HFFc6 (cell line): ENCODE measurements around the gene SMO. TPM values are rescaled to one million over a fixed set of nuclear protein-coding genes. Genes with fewer than 3 reads are reported as not detected.
"Not testable (repeated sequence)": the region's sequence is repeated elsewhere in the genome, so short reads cannot be mapped to it uniquely, and the experiment has no call there.

ENCODE experiments used
- DNase-seq: peaks from one replicate; pipeline ENCODE4 v3.0.0-alpha.2; 2018
- H3K27ac Mint-ChIP-seq: 2 replicates; pipeline ENCODE4 v1.8.0; 2020; ENCODE audit warnings: mild to moderate bottlenecking, mixed read lengths
- H3K27me3 Mint-ChIP-seq: 2 replicates; pipeline ENCODE4 v1.8.0; 2021; ENCODE audit warnings: mild to moderate bottlenecking, moderate library complexity, mixed read lengths; ENCODE audit not compliant: insufficient read depth
- H3K36me3 Mint-ChIP-seq: 2 replicates; pipeline ENCODE4 v1.8.0; 2021; ENCODE audit warnings: low read depth, mixed read lengths
- H3K4me1 Mint-ChIP-seq: 2 replicates; pipeline ENCODE4 v1.8.0; 2020; ENCODE audit warnings: low read depth, mixed read lengths
- H3K4me3 Mint-ChIP-seq: 2 replicates; pipeline ENCODE4 v1.8.0; 2020; ENCODE audit warnings: mild to moderate bottlenecking, moderate library complexity, mixed read lengths
- H3K9me3 Mint-ChIP-seq: 2 replicates; pipeline ENCODE4 v1.8.0; 2020; ENCODE audit warnings: mild to moderate bottlenecking, mixed read lengths
- CTCF ChIP-seq: fragments of 200-600 bp; sonication (generic); IDR thresholded peaks from 2 replicates; pipeline ENCODE4 v1.5.0; 2021; ENCODE audit warnings: antibody characterized with exemption, mild to moderate bottlenecking
- total RNA-seq, 6 experiments: library from RNA; stranded (reverse); fragmentation: NEBNext Ultra II Directional; extraction: Animal tissue kit (Norgen Biotek cat#: 25700); gene quantifications; 2 replicates in 1 of 6; 3 replicates in 5 of 6; pipeline ENCODE4 v1.2.3, GENCODE V29; 2021

Gene SMO
- total RNA-seq, 6 experiments from 2014 or later: 0.09 to 0.57 (median 0.17) TPM

- peak; percentile 22; the same call in 1 of the 2 replicates for TF ChIP-seq CTCF
- peak; percentile 15 for DNase-seq
- H3K27me3 Mint-ChIP-seq: peaks cover 12% of the 10 kb centered on the region
- H3K36me3 Mint-ChIP-seq: no peaks in the 10 kb centered on the region
- H3K9me3 Mint-ChIP-seq: no peaks in the 10 kb centered on the region
- peaks cover 8% of the 10 kb centered on the region for H3K4me1 Mint-ChIP-seq
- H3K4me3 Mint-ChIP-seq: no peak overlapping the region
- no peak overlapping the region for H3K27ac Mint-ChIP-seq
Measured at GRCh38 chr7:129213828-129214227, 25.4 kb downstream of the SMO start.

- not testable (repeated sequence) for H3K27ac Mint-ChIP-seq, H3K9me3 Mint-ChIP-seq, H3K4me1 Mint-ChIP-seq, DNase-seq, H3K4me3 Mint-ChIP-seq, H3K36me3 Mint-ChIP-seq, H3K27me3 Mint-ChIP-seq
Measured at GRCh38 chr7:129215691-129216090, 27.3 kb downstream of the SMO start.

- not testable (repeated sequence) for H3K9me3 Mint-ChIP-seq, H3K36me3 Mint-ChIP-seq, H3K4me3 Mint-ChIP-seq, DNase-seq, H3K4me1 Mint-ChIP-seq, H3K27me3 Mint-ChIP-seq, H3K27ac Mint-ChIP-seq
Measured at GRCh38 chr7:129216101-129216715, 27.8 kb downstream of the SMO start.

GRCh38 chr7:129216821-129217416 lies 28.5 kb downstream of the SMO start:
- not testable (repeated sequence) for H3K27me3 Mint-ChIP-seq, H3K9me3 Mint-ChIP-seq, DNase-seq, H3K4me3 Mint-ChIP-seq, H3K27ac Mint-ChIP-seq, H3K36me3 Mint-ChIP-seq
- peaks cover 10% of the 10 kb centered on the region for H3K4me1 Mint-ChIP-seq

GRCh38 chr7:129218514-129219062 lies 30.2 kb downstream of the SMO start:
- peak; percentile 71 for DNase-seq
- Mint-ChIP-seq H3K27ac (no peak overlapping the region), H3K9me3 (no peaks in the 10 kb centered on the region), H3K27me3 (peaks cover 4% of the 10 kb centered on the region), H3K4me1 (peaks cover 14% of the 10 kb centered on the region), H3K4me3 (no peak overlapping the region), H3K36me3 (no peaks in the 10 kb centered on the region)
- TF ChIP-seq CTCF: peak; percentile 98

- not testable (repeated sequence) for H3K9me3 Mint-ChIP-seq, H3K36me3 Mint-ChIP-seq, H3K27ac Mint-ChIP-seq, H3K4me3 Mint-ChIP-seq, DNase-seq, H3K27me3 Mint-ChIP-seq
- peaks cover 13% of the 10 kb centered on the region for H3K4me1 Mint-ChIP-seq
Measured at GRCh38 chr7:129219166-129219565, 30.7 kb downstream of the SMO start.

- Mint-ChIP-seq H3K9me3 (no peaks in the 10 kb centered on the region), H3K27me3 (peaks cover 3% of the 10 kb centered on the region), H3K4me3 (peak overlapping the region; percentile 16; the same call in 1 of the 2 replicates), H3K36me3 (no peaks in the 10 kb centered on the region), H3K27ac (no peak overlapping the region), H3K4me1 (peaks cover 24% of the 10 kb centered on the region)
- TF ChIP-seq CTCF: no peak
- no peak for DNase-seq
Measured at GRCh38 chr7:129222064-129222463, 33.6 kb downstream of the SMO start.
